Keratinocyte (primary cell): ENCODE results near the gene SEPTIN5. TPM values are rescaled to one million over a fixed set of nuclear protein-coding genes. Genes with fewer than 3 reads are reported as not detected.

Experiments
- DNase-seq: peaks from one replicate; pipeline ENCODE4 v3.0.0-alpha.2; 2011; ENCODE audit warnings: low read depth, missing footprints, low spot score
- FAIRE-seq: peaks from 2 replicates; lab custom pipeline; 2011; peaks lifted over from hg19 to GRCh38; lab: Jason Lieb, UNC
- H2AFZ ChIP-seq: 2 replicates; pipeline ENCODE4 v1.6.0; 2012; ENCODE audit warnings: low read length, control low read depth, inconsistent platforms; ENCODE audit not compliant: control insufficient read depth
- H3K27ac ChIP-seq: 2 replicates; pipeline ENCODE4 v1.5.1; 2011; ENCODE audit warnings: low read length; ENCODE audit not compliant: control insufficient read depth, insufficient read depth
- H3K27me3 ChIP-seq: 3 replicates; pipeline ENCODE4 v1.6.0; 2011; ENCODE audit warnings: low read length; ENCODE audit not compliant: control insufficient read depth, insufficient read depth; ENCODE audit errors: extremely low read depth
- H3K36me3 ChIP-seq, 2 experiments: 2 replicates in 1 of 2; 3 replicates in 1 of 2; pipeline ENCODE4 v1.5.1; 2011; ENCODE audit warnings: low read length in 2 of 2, mild to moderate bottlenecking in 1 of 2; ENCODE audit not compliant: control insufficient read depth in 2 of 2, insufficient read depth in 2 of 2; ENCODE audit errors: extremely low read depth in 1 of 2
- H3K4me1 ChIP-seq: 3 replicates; pipeline ENCODE4 v1.5.1; 2011; ENCODE audit warnings: low read length; ENCODE audit not compliant: control insufficient read depth, insufficient read depth; ENCODE audit errors: extremely low read depth
- H3K4me2 ChIP-seq: 3 replicates; pipeline ENCODE4 v1.6.0; 2011; ENCODE audit warnings: low read depth, low read length; ENCODE audit not compliant: control insufficient read depth, insufficient read depth; ENCODE audit errors: extremely low read depth
- H3K4me3 ChIP-seq, 3 experiments: fragments of 200-600 bp in 1 of 3; sonication (generic) in 1 of 3; 2 replicates in 2 of 3; 3 replicates in 1 of 3; pipeline ENCODE4 v1.5.1; 2011 to 2016; ENCODE audit warnings: low read length in 3 of 3, mild to moderate bottlenecking in 3 of 3, control low read depth in 2 of 3, inconsistent platforms in 1 of 3, low read depth in 1 of 3, mixed read lengths in 1 of 3, mixed run types in 1 of 3, moderate library complexity in 1 of 3; ENCODE audit not compliant: control insufficient read depth in 2 of 3, insufficient read depth in 2 of 3; ENCODE audit errors: extremely low read depth in 1 of 3
- H3K79me2 ChIP-seq: 2 replicates; pipeline ENCODE4 v1.6.0; 2012; ENCODE audit warnings: low read length; ENCODE audit not compliant: control insufficient read depth, insufficient read depth
- H3K9ac ChIP-seq: 3 replicates; pipeline ENCODE4 v1.6.0; 2011; ENCODE audit warnings: low read length; ENCODE audit not compliant: control insufficient read depth, insufficient read depth; ENCODE audit errors: extremely low read depth
- H3K9me1 ChIP-seq: 3 replicates; pipeline ENCODE4 v1.6.0; 2011; ENCODE audit warnings: low read length; ENCODE audit not compliant: control insufficient read depth, insufficient read depth; ENCODE audit errors: extremely low read depth
- H3K9me3 ChIP-seq: 2 replicates; pipeline ENCODE4 v1.5.1; 2012; ENCODE audit warnings: low read depth, low read length; ENCODE audit not compliant: control insufficient read depth
- H4K20me1 ChIP-seq: 3 replicates; pipeline ENCODE4 v1.6.0; 2011; ENCODE audit warnings: low read length; ENCODE audit not compliant: control insufficient read depth, insufficient read depth; ENCODE audit errors: extremely low read depth
- CTCF ChIP-seq, 3 experiments: IDR thresholded peaks in 1 of 3; conservative IDR thresholded peaks in 1 of 3; optimal IDR thresholded peaks in 1 of 3; 2 replicates in 2 of 3; 3 replicates in 1 of 3; pipeline versions ENCODE3 to v1.5.1; 2011; ENCODE audit warnings: low read length in 3 of 3, mild to moderate bottlenecking in 3 of 3, moderate library complexity in 2 of 3, control low read depth in 1 of 3, inconsistent platforms in 1 of 3; ENCODE audit not compliant: insufficient read depth in 2 of 3; ENCODE audit errors: extremely low read depth in 1 of 3
- EZH2 ChIP-seq: IDR thresholded peaks from one replicate; pipeline ENCODE4 v1.6.1; 2012; ENCODE audit warnings: inconsistent platforms, mild to moderate bottlenecking, low read length, moderate library complexity
- dilution Hi-C: fragments of 300-500 bp; cut with MboI; formaldehyde crosslinking; loops from one replicate; pipeline ENCODE4 v1.7.0; 2020; ENCODE audit warnings: low sequenced_read_pairs; ENCODE audit not compliant: extremely low pct_ligation_motif_present
- polyA plus RNA-seq, 5 experiments: library from polyadenylated mRNA; depleted of rRNA in 3 of 5; stranded (reverse) in 3 of 5; stranded (forward) in 1 of 5; unstranded in 1 of 5; fragments of >200 nt; gene quantifications; 1 replicate in 1 of 5; 2 replicates in 3 of 5; 3 replicates in 1 of 5; pipeline versions ENCODE4 v1.2.1 to v1.2.3, GENCODE V29; 2011 to 2012; ENCODE audit warnings: missing spikeins in 2 of 5, low read depth in 1 of 5, low replicate concordance in 1 of 5

The SEPTIN5 gene
- polyA plus RNA-seq, 1 donor (not counting 4 experiments of a cell fraction or from before 2014, with no cell fraction given) = 2.2 TPM

GRCh38 chr22:19717181-19717580, 2.9 kb downstream of the SEPTIN5 start:
- Histone ChIP-seq H3K9ac (no peak overlapping the region), H3K79me2 (no peaks in the 10 kb centered on the region), H4K20me1 (no peaks in the 10 kb centered on the region), H3K9me1 (no peaks in the 10 kb centered on the region), H3K9me3 (no peaks in the 10 kb centered on the region), H3K4me3 (no peak overlapping the region), H3K27ac (no peak overlapping the region), H2AFZ (no peak overlapping the region), H3K4me1 (peaks cover 11% of the 10 kb centered on the region), H3K36me3 (no peaks in the 10 kb centered on the region), H3K4me2 (no peak overlapping the region), H3K27me3 (peaks cover 45% of the 10 kb centered on the region)
- dilution Hi-C loops = no loop called here
- no peak for DNase-seq
- FAIRE-seq = no peak
- TF ChIP-seq EZH2 (no peak), CTCF (optimal IDR thresholded peaks at IDR 0.05 in 1 of 3, IDR thresholded peaks at IDR 0.05 in 1 of 3, conservative IDR thresholded peaks at IDR 0.05 in 1 of 3; ENCODE audit: extremely low read depth in 1 of 3, insufficient read depth in 2 of 3, low read length in 3 of 3) (no peak)

GRCh38 chr22:19717691-19718455, 3.6 kb downstream of the SEPTIN5 start:
- DNase-seq (no peak), FAIRE-seq (no peak)
- Histone ChIP-seq H3K27ac (no peak overlapping the region), H3K4me1 (peaks cover 11% of the 10 kb centered on the region), H3K27me3 (peaks cover 49% of the 10 kb centered on the region), H3K9me1 (no peaks in the 10 kb centered on the region), H4K20me1 (no peaks in the 10 kb centered on the region), H3K4me3 (peak overlapping the region; percentile 36 to 51 (median 49)), H3K79me2 (no peaks in the 10 kb centered on the region), H3K36me3 (no peaks in the 10 kb centered on the region), H2AFZ (peak overlapping the region; percentile 83), H3K4me2 (peak overlapping the region; percentile 84), H3K9me3 (no peaks in the 10 kb centered on the region), H3K9ac (peak overlapping the region; percentile 22)
- dilution Hi-C loops = no loop called here
- TF ChIP-seq CTCF (optimal IDR thresholded peaks at IDR 0.05 in 1 of 3, IDR thresholded peaks at IDR 0.05 in 1 of 3, conservative IDR thresholded peaks at IDR 0.05 in 1 of 3; ENCODE audit: extremely low read depth in 1 of 3, insufficient read depth in 2 of 3, low read length in 3 of 3) (peak; percentile 38 to 89 (median 82)), EZH2 (no peak)
